Smooth muscle cell (in vitro differentiated cells): ENCODE results near the gene MUCL3. TPM values are rescaled to one million over a fixed set of nuclear protein-coding genes. Genes with fewer than 3 reads are reported as not detected.
"Not testable (repeated sequence)": the region's sequence is repeated elsewhere in the genome, so short reads cannot be mapped to it uniquely, and the experiment has no call there.

Source experiments
- DNase-seq: peaks from one replicate; lab custom pipeline; 2025; ENCODE audit not compliant: unreplicated experiment; lab: John Stamatoyannopoulos, UW
- H2AFZ ChIP-seq: fragments of 200-600 bp; sonication (generic); 2 replicates; pipeline ENCODE4 v1.6.0; 2016; ENCODE audit warnings: antibody characterized with exemption, low read depth, mild to moderate bottlenecking
- H3F3A ChIP-seq: fragments of 200-600 bp; sonication (generic); 2 replicates; pipeline ENCODE4 v1.6.0; 2017; ENCODE audit warnings: antibody characterized with exemption, low read depth
- H3K27ac ChIP-seq: fragments of 200-600 bp; sonication (generic); 2 replicates; pipeline ENCODE4 v1.5.1; 2016; ENCODE audit warnings: low read depth, mild to moderate bottlenecking
- H3K27me3 ChIP-seq: fragments of 200-600 bp; sonication (generic); 2 replicates; pipeline ENCODE4 v1.6.1; 2016; ENCODE audit warnings: low read depth, mild to moderate bottlenecking
- H3K36me3 ChIP-seq: fragments of 200-600 bp; sonication (generic); 2 replicates; pipeline ENCODE4 v1.5.1; 2016; ENCODE audit warnings: low read depth
- H3K4me1 ChIP-seq: fragments of 200-600 bp; sonication (generic); 2 replicates; pipeline ENCODE4 v1.5.1; 2016; ENCODE audit warnings: low read depth
- H3K4me2 ChIP-seq: fragments of 200-600 bp; sonication (generic); 2 replicates; pipeline ENCODE4 v1.6.0; 2016; ENCODE audit warnings: mild to moderate bottlenecking
- H3K4me3 ChIP-seq: fragments of 200-600 bp; sonication (generic); 2 replicates; pipeline ENCODE4 v1.5.1; 2016; ENCODE audit warnings: mild to moderate bottlenecking
- H3K79me2 ChIP-seq: fragments of 200-600 bp; sonication (generic); 2 replicates; pipeline ENCODE4 v1.6.0; 2016; ENCODE audit warnings: low read depth, mild to moderate bottlenecking
- H3K9ac ChIP-seq: fragments of 200-600 bp; sonication (generic); 2 replicates; pipeline ENCODE4 v1.6.0; 2016; ENCODE audit warnings: low read depth
- H3K9me3 ChIP-seq: fragments of 200-600 bp; sonication (generic); replicated peaks from 2 replicates; pipeline ENCODE4 v1.5.1; 2016; ENCODE audit warnings: low read depth
- H4K20me1 ChIP-seq: fragments of 200-600 bp; sonication (generic); 2 replicates; pipeline ENCODE4 v1.6.0; 2016; ENCODE audit warnings: low read depth
- WGBS: methylation state at CpG from one replicate; pipeline ENCODE4 v1.1.7; 2016; ENCODE audit warnings: low lambda C conversion rate; 5-methylcytosine and 5-hydroxymethylcytosine counted together
- polyA plus RNA-seq: library from polyadenylated mRNA; unstranded; fragments of >200 nt; fragmentation: Nextera tagmentation; extraction: Ambion mirVana; gene quantifications from 2 replicates; pipeline ENCODE4 v1.2.1, GENCODE V29; 2016
- total RNA-seq: library from RNA; depleted of rRNA; stranded (reverse); fragments of >200 nt; gene quantifications from 2 replicates; pipeline ENCODE4 v1.2.3, GENCODE V29; 2014
- TF ChIP-seq, protein P1 (sequence below): fragments of 200-600 bp; sonication (generic); IDR thresholded peaks from 2 replicates; pipeline ENCODE4 v1.5.1; 2017; ENCODE audit warnings: borderline replicate concordance, mild to moderate bottlenecking, antibody characterized with exemption; ENCODE audit not compliant: insufficient read depth, poor library complexity, severe bottlenecking

MUCL3 gene
- total and polyA plus RNA-seq, 2 experiments from 2014 or later = 0.31 TPM; not detected in 1

DNA sequence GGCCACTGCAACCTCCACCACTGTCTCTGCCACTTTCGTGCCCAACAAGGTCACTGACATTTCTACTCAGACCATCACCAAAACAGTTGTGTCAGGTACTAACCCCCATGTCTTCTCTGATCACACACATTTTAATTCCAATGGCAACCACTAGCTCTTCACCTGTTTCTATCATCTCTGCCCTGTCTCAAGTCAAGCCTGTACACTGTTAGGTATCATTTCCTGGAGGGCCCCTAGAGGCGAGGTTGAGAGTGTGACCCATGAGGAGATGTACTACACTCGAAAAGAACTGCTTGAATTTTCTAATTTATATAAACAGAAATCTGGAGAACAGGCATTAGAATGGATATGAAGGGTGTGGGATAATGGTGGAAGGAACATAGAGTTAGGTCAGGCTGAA, 25.4 kb downstream of the MUCL3 start:
- Histone ChIP-seq H3K4me3 (no peak overlapping the region), H3K4me1 (no peaks in the 10 kb centered on the region), H2AFZ (no peak overlapping the region), H3K27me3 (peaks cover 7% of the 10 kb centered on the region), H3K36me3 (no peaks in the 10 kb centered on the region), H3K9ac (no peak overlapping the region), H3K27ac (no peak overlapping the region), H4K20me1 (no peaks in the 10 kb centered on the region), H3K9me3 (no peaks in the 10 kb centered on the region), H3K79me2 (no peaks in the 10 kb centered on the region), H3F3A (no peaks in the 10 kb centered on the region), H3K4me2 (no peak overlapping the region)
- no peak for DNase-seq
- WGBS = 62% methylated on average over 3 of the region's 3 CpGs
- TF ChIP-seq, protein P1, sequence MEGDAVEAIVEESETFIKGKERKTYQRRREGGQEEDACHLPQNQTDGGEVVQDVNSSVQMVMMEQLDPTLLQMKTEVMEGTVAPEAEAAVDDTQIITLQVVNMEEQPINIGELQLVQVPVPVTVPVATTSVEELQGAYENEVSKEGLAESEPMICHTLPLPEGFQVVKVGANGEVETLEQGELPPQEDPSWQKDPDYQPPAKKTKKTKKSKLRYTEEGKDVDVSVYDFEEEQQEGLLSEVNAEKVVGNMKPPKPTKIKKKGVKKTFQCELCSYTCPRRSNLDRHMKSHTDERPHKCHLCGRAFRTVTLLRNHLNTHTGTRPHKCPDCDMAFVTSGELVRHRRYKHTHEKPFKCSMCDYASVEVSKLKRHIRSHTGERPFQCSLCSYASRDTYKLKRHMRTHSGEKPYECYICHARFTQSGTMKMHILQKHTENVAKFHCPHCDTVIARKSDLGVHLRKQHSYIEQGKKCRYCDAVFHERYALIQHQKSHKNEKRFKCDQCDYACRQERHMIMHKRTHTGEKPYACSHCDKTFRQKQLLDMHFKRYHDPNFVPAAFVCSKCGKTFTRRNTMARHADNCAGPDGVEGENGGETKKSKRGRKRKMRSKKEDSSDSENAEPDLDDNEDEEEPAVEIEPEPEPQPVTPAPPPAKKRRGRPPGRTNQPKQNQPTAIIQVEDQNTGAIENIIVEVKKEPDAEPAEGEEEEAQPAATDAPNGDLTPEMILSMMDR = no peak

DNA sequence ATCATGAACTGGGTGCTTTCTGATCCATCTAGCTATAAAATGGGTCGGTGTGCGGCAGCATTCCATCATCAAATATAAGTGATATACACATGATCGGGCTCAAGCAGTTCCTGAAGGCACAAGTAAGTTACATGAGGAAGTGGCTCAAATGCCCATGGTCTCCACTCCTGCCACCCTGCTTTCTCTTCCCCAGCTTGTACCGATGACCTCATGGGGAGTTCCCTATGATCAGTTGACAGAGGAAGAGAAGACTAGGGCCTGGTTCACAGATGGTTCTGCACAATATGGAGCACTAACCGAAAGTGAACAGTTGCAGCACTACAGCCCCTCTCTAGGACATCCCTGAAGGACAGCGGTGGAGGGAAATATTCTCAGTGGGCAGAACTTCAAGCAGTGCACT, 28.4 kb downstream of the MUCL3 start:
- not testable (repeated sequence) for H3K4me2 ChIP-seq, H4K20me1 ChIP-seq, H3K9me3 ChIP-seq, H3K79me2 ChIP-seq, H3K4me1 ChIP-seq, H3K36me3 ChIP-seq, H3F3A ChIP-seq, DNase-seq, H3K27ac ChIP-seq, H3K9ac ChIP-seq, H2AFZ ChIP-seq, H3K4me3 ChIP-seq, H3K27me3 ChIP-seq
- 92% methylated on average over 6 of the region's 6 CpGs for WGBS

DNA sequence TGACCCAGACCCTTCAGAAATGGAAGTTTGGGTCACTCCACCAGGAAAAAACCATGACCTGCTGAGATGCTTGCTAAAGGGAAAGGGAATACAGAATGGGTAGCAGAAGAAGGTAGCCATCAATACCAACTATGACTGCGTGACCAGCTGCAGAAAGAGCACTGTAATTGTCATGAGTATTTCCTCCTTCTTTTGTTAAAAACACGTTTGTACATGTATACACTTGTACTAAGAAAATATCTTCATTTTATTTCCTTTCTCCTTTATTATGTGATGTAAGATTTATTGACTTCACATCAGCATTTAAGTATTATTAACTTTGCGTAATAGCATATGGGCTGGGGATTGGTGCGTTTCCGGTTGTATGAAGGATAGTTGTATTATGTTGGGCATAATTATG, 30.2 kb downstream of the MUCL3 start:
- H3K9ac ChIP-seq = no peak overlapping the region
- H3F3A ChIP-seq = no peaks in the 10 kb centered on the region
- no peaks in the 10 kb centered on the region for H3K9me3 ChIP-seq
- no peak for DNase-seq
- no peak overlapping the region for H2AFZ ChIP-seq
- H3K4me2 ChIP-seq = no peak overlapping the region
- TF ChIP-seq, protein P1 = no peak
- H3K4me3 ChIP-seq = no peak overlapping the region
- H3K79me2 ChIP-seq = no peaks in the 10 kb centered on the region
- peaks cover 3% of the 10 kb centered on the region for H3K27me3 ChIP-seq
- WGBS = 88% methylated on average over 5 of the region's 5 CpGs
- H3K36me3 ChIP-seq = no peaks in the 10 kb centered on the region
- no peaks in the 10 kb centered on the region for H3K4me1 ChIP-seq
- no peaks in the 10 kb centered on the region for H4K20me1 ChIP-seq
- no peak overlapping the region for H3K27ac ChIP-seq

DNA sequence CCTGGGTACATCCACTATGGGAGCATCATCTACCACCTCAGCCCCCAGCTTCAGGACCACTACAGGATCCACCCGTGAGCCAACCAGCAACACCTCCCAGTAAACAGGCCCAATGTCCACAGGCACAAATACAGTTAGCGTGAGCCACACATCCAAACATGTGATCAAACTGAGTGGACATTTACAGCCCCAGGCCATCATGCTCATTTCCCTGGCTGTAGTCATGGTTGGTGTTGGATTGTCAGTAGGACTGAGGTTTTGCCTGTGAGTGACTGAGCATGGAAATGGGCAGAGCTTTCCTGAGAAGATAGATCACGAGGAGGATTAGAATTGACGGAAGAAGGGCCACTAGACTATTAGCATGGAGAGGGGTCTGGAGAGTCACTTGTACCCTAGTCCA, 32.0 kb downstream of the MUCL3 start:
- no peak for DNase-seq
- H3K4me1 ChIP-seq = no peaks in the 10 kb centered on the region

More for the DNA sequence above, 32.0 kb downstream of the MUCL3 start:
- no peak overlapping the region for H3K27ac ChIP-seq
- no peaks in the 10 kb centered on the region for H3K36me3 ChIP-seq
- H3K27me3 ChIP-seq = no peaks in the 10 kb centered on the region
- WGBS = 88% methylated on average over 4 of the region's 4 CpGs
- H3K4me2 ChIP-seq = no peak overlapping the region
- no peak overlapping the region for H3K4me3 ChIP-seq
- H3F3A ChIP-seq = no peaks in the 10 kb centered on the region
- H4K20me1 ChIP-seq = no peaks in the 10 kb centered on the region
- H2AFZ ChIP-seq = no peak overlapping the region
- no peaks in the 10 kb centered on the region for H3K9me3 ChIP-seq
- H3K79me2 ChIP-seq = no peaks in the 10 kb centered on the region
- H3K9ac ChIP-seq = no peak overlapping the region
- TF ChIP-seq, protein P1 = no peak
